ENCODE measurements around the gene PLEKHM3. TPM values are rescaled to one million over a fixed set of nuclear protein-coding genes. Genes with fewer than 3 reads are reported as not detected.
A peak's percentile ranks its signal among the peaks of the same experiment; 100 is the strongest.

PLEKHM3 gene
- total and polyA plus RNA-seq, 2 of the 13 experiments (the other 11 are each of a cell fraction or from before 2014, with no cell fraction given), result 4.5 to 4.7 TPM

- peaks cover 56% of the 10 kb centered on the region for H3K4me1 ChIP-seq (ENCODE audit: insufficient read depth, low read length)
- H3K9ac ChIP-seq (ENCODE audit: insufficient read depth, low read depth, low read length), result no peak overlapping the region
- no peaks in the 10 kb centered on the region; a peak in 1 of 5 replicates for H3K27me3 ChIP-seq (ENCODE audit: control insufficient read depth in 1 of 2, insufficient read depth in 2 of 2, low read length in 2 of 2)
- no peak overlapping the region for H3K4me3 ChIP-seq (replicated peaks in 1 of 3; ENCODE audit: insufficient read depth in 1 of 3, low read depth in 2 of 3, low read length in 3 of 3)
- ChIA-PET POLR2A (interaction anchor here (1.4 to 1.5 kb wide), 2 partner anchors 54 to 73 kb away, joined by 3 read pairs; no protein-coding TSS in a partner anchor), CTCF (ENCODE audit: low intra/inter-chr PET ratio, low total read pairs) (no interaction called here)
- no peak overlapping the region for H2AFZ ChIP-seq (ENCODE audit: low read length)
- H3K27ac ChIP-seq (ENCODE audit: extremely low read length, insufficient read depth, low read length), result no peak overlapping the region
- H3K4me2 ChIP-seq (ENCODE audit: low read depth, low read length), result no peak overlapping the region
- 95% methylated on average over 13 of the region's 13 CpGs for WGBS (ENCODE audit: low lambda C conversion rate)
- no peak for DNase-seq (ENCODE audit: low spot score)
- in situ Hi-C loops (cut with HindIII; ENCODE audit: extremely low pct_ligation_motif_present, low pct_unique_long_range_greater_than_20kb) (no loop called here), intact Hi-C loops (cut with micrococcal nuclease; ENCODE audit: unreplicated experiment) (no loop called here)
- no peak for FAIRE-seq
- peaks cover 5 to 6% of the 10 kb centered on the region in 2 experiments; a peak in 4 of 5 replicates for H3K36me3 ChIP-seq (replicated peaks in 1 of 2; ENCODE audit: control insufficient read depth in 1 of 2, insufficient read depth in 2 of 2, low read length in 2 of 2)
- H4K20me1 ChIP-seq (ENCODE audit: insufficient read depth, low read length), result peaks cover 11% of the 10 kb centered on the region; the same call in 1 of the 2 replicates
- TF ChIP-seq SRF (IDR thresholded peaks at IDR 0.05; ENCODE audit: low read depth, low read length) (peak; percentile 75; the same call in 1 of the 2 replicates), RFX1 (IDR thresholded peaks at IDR 0.05) (peak; percentile 44), TBP (CRISPR knock-in tag; IDR thresholded peaks at IDR 0.05) (no peak), ZNF850 (CRISPR knock-in tag; conservative IDR thresholded peaks at IDR 0.05) (no peak), SP1 (IDR thresholded peaks at IDR 0.05) (no peak), SP1 (CRISPR knock-in tag; IDR thresholded peaks at IDR 0.05) (peak; percentile 47; the same call in 1 of the 2 replicates), EEA1 (CRISPR knock-in tag; IDR thresholded peaks at IDR 0.05; ENCODE audit: borderline replicate concordance) (no peak), RFX3 (CRISPR knock-in tag; IDR thresholded peaks at IDR 0.05) (peak; percentile 50; the same call in 1 of the 2 replicates), NCOA2 (CRISPR knock-in tag; IDR thresholded peaks at IDR 0.05) (0 out of 2 replicates have a peak, but pooled peaks have one; percentile 27), ZNF362 (CRISPR knock-in tag; IDR thresholded peaks at IDR 0.05; ENCODE audit: borderline replicate concordance) (peak; percentile 46; the same call in 1 of the 2 replicates)
- ATAC-seq, result no peak
- no peaks in the 10 kb centered on the region for H3K9me3 ChIP-seq (ENCODE audit: low read length)
- no TSS peak for BruUV-seq (replicated peaks)
- H3K79me2 ChIP-seq (ENCODE audit: insufficient read depth, low read length), result peaks cover 21% of the 10 kb centered on the region
Measured at GRCh38 chr2:207772081-207772843, 253.1 kb downstream of the PLEKHM3 start.

All from HepG2 (cell line).